A673 (cell line): ENCODE measurements around the gene MANSC4. TPM values are rescaled to one million over a fixed set of nuclear protein-coding genes. Genes with fewer than 3 reads are reported as not detected.

ENCODE experiments used
- BruUV-seq: library from RNA; stranded (reverse); fragments of 400-500 nt; replicated peaks from 2 replicates; lab custom pipeline; 2021; lab: Mats Ljungman, UMichigan
- CTCF ChIA-PET: fragments of 300-600 bp; sonication (Branson Sonifier 250); formaldehyde crosslinking; loops from one replicate; lab custom pipeline; 2022; ENCODE audit warnings: antibody characterized with exemption; lab: Charles Lee
- POLR2A ChIA-PET: fragments of 300-600 bp; sonication (Branson Sonifier 250); formaldehyde crosslinking; loops from one replicate; lab custom pipeline; 2022; ENCODE audit warnings: antibody characterized with exemption; ENCODE audit not compliant: low non-redundant PET; lab: Charles Lee
- DNase-seq: peaks from one replicate; pipeline ENCODE4 v3.0.0-alpha.2; 2015; ENCODE audit warnings: low spot score
- H3K27ac ChIP-seq: fragments of 200-600 bp; sonication (generic); 2 replicates; pipeline ENCODE4 v1.5.1; 2016; ENCODE audit warnings: mixed run types, low read depth, mild to moderate bottlenecking, mixed read lengths, antibody characterized with exemption, low read length; ENCODE audit not compliant: poor library complexity, severe bottlenecking
- H3K27me3 ChIP-seq: fragments of 200-600 bp; sonication (generic); replicated peaks from 2 replicates; pipeline ENCODE4 v1.6.1; 2017; ENCODE audit warnings: mixed run types, low read depth, mild to moderate bottlenecking, mixed read lengths, antibody characterized with exemption, low read length; ENCODE audit not compliant: insufficient read depth, poor library complexity
- H3K36me3 ChIP-seq: fragments of 200-600 bp; sonication (generic); 2 replicates; pipeline ENCODE4 v1.6.1; 2016; ENCODE audit warnings: mixed run types, mild to moderate bottlenecking, mixed read lengths, antibody characterized with exemption, low read length; ENCODE audit not compliant: insufficient read depth, poor library complexity, severe bottlenecking
- H3K4me1 ChIP-seq: fragments of 200-600 bp; sonication (generic); 2 replicates; pipeline ENCODE4 v1.6.1; 2017; ENCODE audit warnings: mixed run types, mild to moderate bottlenecking, mixed read lengths, antibody characterized with exemption, low read length; ENCODE audit not compliant: insufficient read depth, poor library complexity, severe bottlenecking
- H3K4me3 ChIP-seq: fragments of 200-600 bp; sonication (generic); 2 replicates; pipeline ENCODE4 v1.5.1; 2016; ENCODE audit warnings: low read depth, mixed run types, mild to moderate bottlenecking, mixed read lengths, low read length; ENCODE audit not compliant: poor library complexity, severe bottlenecking
- H3K9me3 ChIP-seq: fragments of 200-600 bp; sonication (generic); 2 replicates; pipeline ENCODE4 v1.6.1; 2016; ENCODE audit warnings: mixed run types, low read depth, mild to moderate bottlenecking, mixed read lengths, antibody characterized with exemption, low read length; ENCODE audit not compliant: poor library complexity, severe bottlenecking
- EZH2 ChIP-seq: fragments of 200-600 bp; sonication (generic); IDR thresholded peaks from 2 replicates; pipeline ENCODE4 v1.6.1; 2017; ENCODE audit warnings: borderline replicate concordance, low read depth, mild to moderate bottlenecking, mixed read lengths, antibody characterized with exemption, low read length; ENCODE audit not compliant: poor library complexity, severe bottlenecking
- intact Hi-C: fragments of 100-400 bp; cut with micrococcal nuclease; formaldehyde crosslinking; loops from one replicate; pipeline ENCODE4 v1.10.0; 2022; ENCODE audit not compliant: unreplicated experiment
- total RNA-seq: library from RNA; stranded (reverse); gene quantifications from 2 replicates; pipeline ENCODE4 v1.2.3, GENCODE V29; 2021
- TF ChIP-seq, protein P1 (sequence below): fragments of 300-800, 200-600 bp; sonication (generic); conservative IDR thresholded peaks from 2 replicates; pipeline ENCODE4 v1.5.1; 2017; ENCODE audit warnings: low read depth, mild to moderate bottlenecking, antibody characterized with exemption, low read length, moderate library complexity, mixed read lengths

The MANSC4 gene
- total RNA-seq, 1 experiment from 2014 or later, result not detected

DNA sequence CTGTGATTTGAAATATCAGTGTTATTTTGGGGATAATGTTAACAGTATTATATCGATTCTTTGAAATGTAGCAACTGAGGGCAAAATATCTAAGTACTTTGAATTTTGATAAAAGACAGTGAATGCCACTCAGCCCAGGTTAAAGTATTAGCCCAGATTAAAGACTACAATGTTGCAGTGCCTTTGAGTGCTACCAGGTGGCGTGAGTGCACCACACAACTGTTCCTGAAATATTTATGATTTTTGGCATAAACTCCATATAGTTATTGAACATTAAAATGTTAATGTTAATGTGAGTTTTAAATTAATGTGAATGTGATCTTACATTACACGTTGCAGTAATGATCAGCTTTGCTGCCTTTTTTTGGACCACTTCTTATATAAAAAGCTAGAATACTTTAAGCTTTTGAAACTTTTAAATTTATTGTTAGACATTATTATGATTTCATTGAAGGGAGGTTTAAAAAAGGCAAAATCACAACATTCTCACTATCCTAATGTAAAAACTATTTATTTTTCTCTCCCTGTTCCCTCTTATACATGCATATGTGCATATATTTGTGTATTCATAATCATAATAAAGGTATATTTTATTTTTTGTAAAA is 46.9 kb downstream of the MANSC4 start:
- no TSS peak for BruUV-seq
- intact Hi-C loops, result loop anchor here (1.0 to 5.0 kb wide), 4 partner anchors 88 to 1139 kb away; no protein-coding TSS in a partner anchor
- Histone ChIP-seq H3K36me3 (peaks cover 48% of the 10 kb centered on the region), H3K4me3 (no peak overlapping the region), H3K9me3 (no peaks in the 10 kb centered on the region), H3K4me1 (no peaks in the 10 kb centered on the region), H3K27me3 (no peaks in the 10 kb centered on the region), H3K27ac (no peak overlapping the region)
- no peak for TF ChIP-seq EZH2
- TF ChIP-seq, protein P1, sequence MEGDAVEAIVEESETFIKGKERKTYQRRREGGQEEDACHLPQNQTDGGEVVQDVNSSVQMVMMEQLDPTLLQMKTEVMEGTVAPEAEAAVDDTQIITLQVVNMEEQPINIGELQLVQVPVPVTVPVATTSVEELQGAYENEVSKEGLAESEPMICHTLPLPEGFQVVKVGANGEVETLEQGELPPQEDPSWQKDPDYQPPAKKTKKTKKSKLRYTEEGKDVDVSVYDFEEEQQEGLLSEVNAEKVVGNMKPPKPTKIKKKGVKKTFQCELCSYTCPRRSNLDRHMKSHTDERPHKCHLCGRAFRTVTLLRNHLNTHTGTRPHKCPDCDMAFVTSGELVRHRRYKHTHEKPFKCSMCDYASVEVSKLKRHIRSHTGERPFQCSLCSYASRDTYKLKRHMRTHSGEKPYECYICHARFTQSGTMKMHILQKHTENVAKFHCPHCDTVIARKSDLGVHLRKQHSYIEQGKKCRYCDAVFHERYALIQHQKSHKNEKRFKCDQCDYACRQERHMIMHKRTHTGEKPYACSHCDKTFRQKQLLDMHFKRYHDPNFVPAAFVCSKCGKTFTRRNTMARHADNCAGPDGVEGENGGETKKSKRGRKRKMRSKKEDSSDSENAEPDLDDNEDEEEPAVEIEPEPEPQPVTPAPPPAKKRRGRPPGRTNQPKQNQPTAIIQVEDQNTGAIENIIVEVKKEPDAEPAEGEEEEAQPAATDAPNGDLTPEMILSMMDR, result peak; percentile 86
- ChIA-PET CTCF (interaction anchor here (0.6 to 1.7 kb wide), 4 partner anchors 46 to 1139 kb away, joined by 3 to 6 read pairs (median 5); no protein-coding TSS in a partner anchor), POLR2A (no interaction called here)
- peak; percentile 45 for DNase-seq

DNA sequence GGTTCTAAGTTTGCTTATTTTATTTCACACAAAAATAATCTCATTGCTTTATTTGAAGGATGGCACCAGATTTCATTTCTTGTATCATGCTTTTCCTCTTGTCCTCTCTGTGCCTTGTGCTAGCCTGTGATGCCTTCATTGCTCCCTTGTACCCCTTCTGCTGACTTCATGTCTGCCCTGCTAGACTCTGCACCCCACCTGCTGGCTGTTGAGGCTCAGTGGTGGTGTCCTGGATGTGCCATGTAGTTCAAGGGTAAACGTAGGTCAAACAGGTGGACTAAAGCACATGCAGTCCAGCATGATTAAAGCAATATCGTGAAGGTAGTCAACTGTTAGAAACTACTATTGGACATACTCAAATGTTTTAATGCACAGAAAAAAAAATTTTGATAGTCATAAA is 47.8 kb downstream of the MANSC4 start:
- H3K27ac ChIP-seq, result no peak overlapping the region
- H3K36me3 ChIP-seq, result peaks cover 40% of the 10 kb centered on the region
- H3K4me1 ChIP-seq, result no peaks in the 10 kb centered on the region
- TF ChIP-seq EZH2, result no peak
- TF ChIP-seq, protein P1, result 0 out of 2 replicates have a peak, but pooled peaks have one; percentile 17
- BruUV-seq, result no TSS peak
- no peak overlapping the region for H3K4me3 ChIP-seq
- no peaks in the 10 kb centered on the region for H3K9me3 ChIP-seq
- POLR2A ChIA-PET, result interaction anchor here (0.6 kb wide), 1 partner anchor 29 kb away, joined by 4 read pairs; no protein-coding TSS in a partner anchor
- intact Hi-C loops, result loop anchor here (5.0 kb wide), 2 partner anchors 440 to 1140 kb away; no protein-coding TSS in a partner anchor
- DNase-seq, result no peak
- CTCF ChIA-PET, result interaction anchor here (0.6 to 1.7 kb wide), 4 partner anchors 47 to 1140 kb away, joined by 3 to 6 read pairs (median 4); no protein-coding TSS in a partner anchor
- H3K27me3 ChIP-seq, result no peaks in the 10 kb centered on the region

DNA sequence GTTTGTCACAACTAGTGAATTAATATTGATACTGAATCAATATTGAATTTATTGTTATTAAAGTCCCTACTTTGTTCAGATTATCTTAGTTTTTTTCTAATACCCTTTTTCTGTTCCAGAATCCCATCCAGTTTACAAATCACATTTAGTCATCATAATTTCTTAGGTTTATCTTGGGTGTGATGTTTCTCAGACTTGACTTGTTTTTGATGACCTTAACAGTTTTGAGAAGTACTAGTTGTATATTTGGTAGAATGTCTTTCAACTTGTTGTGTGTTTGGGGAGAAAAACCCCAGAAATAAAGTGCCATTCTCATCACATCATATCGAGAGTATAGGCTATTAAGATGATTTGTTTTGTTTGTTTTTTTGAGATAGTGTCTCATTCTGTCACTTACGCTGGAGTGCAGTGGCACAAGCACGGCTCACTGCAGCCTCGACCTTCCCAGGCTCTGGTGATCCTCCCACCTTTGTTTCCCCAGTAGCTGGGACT is 49.9 kb downstream of the MANSC4 start:
- ChIA-PET POLR2A (no interaction called here), CTCF (no interaction called here)
- H3K4me1 ChIP-seq, result no peaks in the 10 kb centered on the region
- H3K4me3 ChIP-seq, result no peak overlapping the region
- no peaks in the 10 kb centered on the region for H3K27me3 ChIP-seq
- DNase-seq, result no peak
- intact Hi-C loops, result loop anchor here (5.0 kb wide), 2 partner anchors 442 to 1142 kb away; no protein-coding TSS in a partner anchor
- H3K9me3 ChIP-seq, result no peaks in the 10 kb centered on the region
- no TSS peak for BruUV-seq
- no peak for TF ChIP-seq EZH2
- TF ChIP-seq, protein P1, result no peak
- H3K36me3 ChIP-seq, result peaks cover 31% of the 10 kb centered on the region
- H3K27ac ChIP-seq, result no peak overlapping the region
